GM12873 (cell line): Measurements from ENCODE around the gene RAB4B.

Experiments
- TF ChIP-seq, protein P1 (sequence below): IDR thresholded peaks from 2 replicates; pipeline ENCODE4 v1.5.1; 2012; ENCODE audit warnings: low read depth, mild to moderate bottlenecking, moderate library complexity, low read length, control low read depth; ENCODE audit not compliant: insufficient read depth; ENCODE audit errors: missing control alignments

The RAB4B gene

DNA sequence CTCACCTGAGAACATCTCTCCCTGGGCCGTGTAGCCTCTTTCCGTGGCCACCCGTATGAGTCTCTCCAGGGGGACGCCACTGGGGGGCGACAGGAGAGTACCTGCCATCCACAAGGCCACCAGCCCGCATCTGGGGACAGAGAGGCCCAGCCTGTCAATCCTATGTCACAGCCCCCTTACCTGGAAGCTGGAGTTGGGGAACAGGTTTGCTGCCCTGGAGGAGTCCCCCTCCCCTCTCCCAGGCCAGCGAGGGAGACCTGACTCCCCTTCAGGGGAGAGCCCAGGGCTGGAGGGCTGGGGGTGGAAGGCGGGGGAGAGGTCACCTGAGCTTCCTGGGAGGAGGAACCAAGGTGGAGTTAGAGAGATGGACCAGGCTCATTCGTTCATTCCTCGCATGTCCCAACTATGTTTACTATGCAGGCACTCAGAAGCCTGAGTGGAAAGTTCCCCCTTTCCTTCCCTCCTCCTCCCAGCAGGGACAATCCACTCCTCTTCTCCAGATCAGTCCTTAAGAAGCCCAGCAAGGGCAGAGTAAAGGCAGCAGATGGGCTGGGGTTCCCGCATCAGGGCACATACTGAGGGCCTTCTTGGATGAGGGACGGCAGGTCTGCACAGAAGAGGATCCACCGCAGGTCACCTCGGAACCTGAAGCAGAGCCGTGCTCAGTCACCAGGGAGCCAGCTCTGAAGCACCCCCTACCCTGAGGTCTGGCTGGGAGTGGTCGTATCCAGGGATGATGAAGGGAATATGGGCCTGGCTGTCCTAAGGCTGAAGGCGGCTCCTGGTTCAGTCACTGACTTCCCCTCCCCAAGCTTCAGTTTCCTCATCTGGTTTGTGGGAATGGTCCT is 33.3 kb upstream of the RAB4B start:
- TF ChIP-seq, protein P1, sequence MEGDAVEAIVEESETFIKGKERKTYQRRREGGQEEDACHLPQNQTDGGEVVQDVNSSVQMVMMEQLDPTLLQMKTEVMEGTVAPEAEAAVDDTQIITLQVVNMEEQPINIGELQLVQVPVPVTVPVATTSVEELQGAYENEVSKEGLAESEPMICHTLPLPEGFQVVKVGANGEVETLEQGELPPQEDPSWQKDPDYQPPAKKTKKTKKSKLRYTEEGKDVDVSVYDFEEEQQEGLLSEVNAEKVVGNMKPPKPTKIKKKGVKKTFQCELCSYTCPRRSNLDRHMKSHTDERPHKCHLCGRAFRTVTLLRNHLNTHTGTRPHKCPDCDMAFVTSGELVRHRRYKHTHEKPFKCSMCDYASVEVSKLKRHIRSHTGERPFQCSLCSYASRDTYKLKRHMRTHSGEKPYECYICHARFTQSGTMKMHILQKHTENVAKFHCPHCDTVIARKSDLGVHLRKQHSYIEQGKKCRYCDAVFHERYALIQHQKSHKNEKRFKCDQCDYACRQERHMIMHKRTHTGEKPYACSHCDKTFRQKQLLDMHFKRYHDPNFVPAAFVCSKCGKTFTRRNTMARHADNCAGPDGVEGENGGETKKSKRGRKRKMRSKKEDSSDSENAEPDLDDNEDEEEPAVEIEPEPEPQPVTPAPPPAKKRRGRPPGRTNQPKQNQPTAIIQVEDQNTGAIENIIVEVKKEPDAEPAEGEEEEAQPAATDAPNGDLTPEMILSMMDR, result no peak

DNA sequence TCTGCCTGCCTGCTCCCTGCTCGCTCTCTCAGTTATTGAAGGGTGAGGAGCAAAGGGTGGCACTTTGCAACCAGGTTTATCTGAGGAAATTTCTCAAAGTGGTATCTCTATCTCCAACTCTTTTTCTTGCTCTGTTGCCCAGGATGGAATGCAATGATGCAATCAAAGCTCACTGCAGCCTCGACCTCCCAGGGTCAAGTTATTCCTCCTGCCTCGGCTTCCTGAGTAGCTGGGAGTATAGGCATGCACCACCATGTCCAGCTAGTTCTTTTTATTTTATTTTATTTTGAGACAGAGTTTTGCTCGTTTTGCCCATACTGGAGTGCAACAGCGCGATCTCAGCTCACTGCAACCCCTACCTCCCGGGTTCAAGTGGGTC is 32.7 kb upstream of the RAB4B start:
- TF ChIP-seq, protein P1, result no peak

DNA sequence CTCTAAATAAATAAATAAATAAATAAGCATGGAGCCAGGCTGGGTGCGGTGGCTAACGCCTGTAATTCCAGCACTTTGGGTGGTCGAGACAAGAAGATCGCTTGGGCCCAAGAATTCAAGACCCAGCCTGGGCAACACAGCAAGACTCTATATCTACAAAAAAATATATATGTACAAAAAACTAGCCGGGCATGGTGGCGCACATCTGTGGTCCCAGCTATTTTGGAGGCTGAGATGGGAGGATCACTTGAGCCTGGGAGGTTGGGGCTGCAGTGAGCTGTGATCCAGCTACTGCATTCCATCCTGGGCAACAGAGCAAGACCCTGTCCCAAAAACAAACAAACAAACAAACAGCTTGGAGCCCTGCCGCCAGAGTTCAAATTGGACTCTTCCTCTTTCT is 30.5 kb upstream of the RAB4B start:
- TF ChIP-seq, protein P1, result no peak

DNA sequence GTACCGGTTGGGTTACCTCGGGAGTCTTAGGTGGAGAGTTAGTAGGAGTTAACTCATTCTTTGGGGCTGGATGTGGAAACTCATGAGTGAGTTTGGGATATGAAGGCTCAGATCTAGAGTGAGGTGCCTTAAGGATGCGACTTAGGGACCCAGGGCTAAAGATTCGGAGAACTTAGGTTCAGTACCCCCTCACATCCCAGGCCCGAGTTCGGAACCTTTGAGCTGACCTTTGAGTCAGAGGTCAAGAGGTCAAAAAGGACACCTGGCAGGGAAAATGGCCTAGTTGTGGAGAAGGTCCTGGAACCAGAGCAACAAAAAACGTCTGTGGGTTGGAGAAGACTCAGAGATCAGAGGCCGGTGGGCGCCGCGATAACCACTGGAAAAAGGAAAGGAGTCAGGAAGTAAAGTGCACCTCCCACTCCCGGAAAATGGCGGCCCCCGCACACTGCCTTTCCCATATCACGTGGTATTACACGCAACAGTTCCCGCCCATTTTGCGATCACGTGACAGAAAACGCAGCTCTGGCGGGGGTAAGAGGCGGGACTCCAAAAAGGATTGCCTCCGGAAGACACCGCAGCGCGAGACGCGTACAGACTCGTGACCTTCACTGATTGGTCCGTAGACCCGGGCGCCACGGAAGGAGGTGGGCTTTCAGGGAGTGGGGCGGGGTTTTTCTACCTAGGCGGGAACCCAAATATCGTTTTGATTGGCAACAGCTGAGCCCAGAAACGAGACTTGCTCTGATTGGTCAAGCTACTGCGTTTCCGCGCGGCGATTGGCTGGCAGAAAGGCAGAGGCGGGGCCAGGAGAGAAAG is 27.8 kb upstream of the RAB4B start, which contains the start of gene ACTMAP:
Gene ACTMAP, minus strand, starts transcription at position 420 of the 816 bp plus-strand sequence. CDS start 674 bp downstream, outside the sequence.
- TF ChIP-seq, protein P1, result no peak

DNA sequence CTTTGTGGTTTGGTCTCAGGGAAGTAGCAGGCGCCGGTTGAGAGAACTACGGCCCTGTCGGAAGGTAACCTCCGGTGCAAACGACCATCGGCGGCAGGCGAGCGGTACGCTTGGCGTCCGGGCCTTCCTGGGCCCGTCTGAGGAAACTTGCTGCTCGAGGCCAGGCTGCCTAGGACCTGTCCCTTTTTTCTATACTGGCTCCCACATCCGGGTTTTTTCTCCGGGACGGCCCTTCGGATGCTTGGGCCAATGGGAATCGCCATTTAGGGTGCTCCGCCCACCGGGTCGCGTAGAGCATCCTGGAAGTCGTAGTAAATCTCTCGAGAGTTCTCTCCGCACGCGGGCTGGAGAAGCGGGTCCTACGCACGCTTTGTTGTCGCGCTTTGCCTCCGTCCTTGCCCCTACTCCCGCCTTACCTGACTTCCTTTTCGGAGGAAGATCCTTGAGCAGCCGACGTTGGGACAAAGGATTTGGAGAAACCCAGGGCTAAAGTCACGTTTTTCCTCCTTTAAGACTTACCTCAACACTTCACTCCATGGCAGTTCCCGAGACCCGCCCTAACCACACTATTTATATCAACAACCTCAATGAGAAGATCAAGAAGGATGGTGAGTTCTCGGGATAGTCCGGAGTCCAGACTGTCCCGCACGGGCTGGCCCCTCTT is 27.0 kb upstream of the RAB4B start, which contains the start of gene SNRPA:
Gene SNRPA, plus strand, starts transcription at position 330 of the 664 bp plus-strand sequence. Its CDS starts 206 bp downstream, at position 536.
- TF ChIP-seq, protein P1, result no peak

DNA sequence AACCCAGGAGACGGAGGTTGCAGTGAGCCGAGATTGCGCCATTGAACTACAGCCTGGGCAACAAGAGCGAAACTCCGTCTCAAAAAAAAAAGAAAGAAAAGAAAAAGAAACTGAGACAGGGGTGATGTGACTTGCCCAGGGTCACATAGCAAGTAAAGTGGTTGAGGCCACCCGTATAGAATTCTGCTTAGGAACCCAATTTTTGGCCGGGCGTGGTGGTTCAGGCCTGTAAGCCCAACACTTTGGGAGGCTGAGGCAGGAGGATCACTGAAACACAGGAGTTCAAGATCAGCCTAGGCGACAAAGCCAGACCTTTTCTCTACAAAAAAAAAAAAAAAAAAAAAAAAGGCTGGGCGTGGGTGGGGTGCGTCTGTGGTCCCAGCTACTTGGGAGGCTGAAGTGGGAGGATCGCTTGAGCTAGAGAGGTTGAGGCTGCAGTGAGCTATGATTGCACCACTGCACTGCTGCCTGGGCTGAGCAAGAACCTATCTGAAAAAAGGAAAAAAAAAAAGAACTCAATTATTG is 25.7 kb upstream of the RAB4B start:
- TF ChIP-seq, protein P1, result no peak
